Measurements from ENCODE around the gene TRA2A.
"Not testable (repeated sequence)": the region's sequence is repeated elsewhere in the genome, so short reads cannot be mapped to it uniquely, and the experiment has no call there.

The TRA2A gene

DNA sequence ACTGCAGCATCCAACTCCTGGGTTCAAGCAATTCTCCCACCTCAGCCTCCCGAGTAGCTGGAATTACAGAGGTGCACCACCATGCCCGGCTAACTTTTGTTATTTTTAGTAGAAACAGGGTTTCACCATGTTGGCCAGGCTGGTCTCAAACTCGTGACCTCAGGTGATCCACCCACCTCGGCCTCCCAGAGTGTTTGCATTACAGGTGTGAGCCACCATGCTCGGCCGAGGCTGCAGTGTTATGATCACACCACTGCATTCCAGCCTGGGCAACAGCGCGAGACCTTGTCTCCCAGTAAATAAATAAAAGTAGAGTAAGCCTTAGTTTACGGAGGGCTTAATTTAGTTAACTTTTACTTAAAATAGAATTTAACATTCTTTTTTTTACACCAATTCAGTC is 37.8 kb downstream of the TRA2A start:
- DNase-seq (ENCODE audit: low read depth in 2 of 2) = no peak

DNA sequence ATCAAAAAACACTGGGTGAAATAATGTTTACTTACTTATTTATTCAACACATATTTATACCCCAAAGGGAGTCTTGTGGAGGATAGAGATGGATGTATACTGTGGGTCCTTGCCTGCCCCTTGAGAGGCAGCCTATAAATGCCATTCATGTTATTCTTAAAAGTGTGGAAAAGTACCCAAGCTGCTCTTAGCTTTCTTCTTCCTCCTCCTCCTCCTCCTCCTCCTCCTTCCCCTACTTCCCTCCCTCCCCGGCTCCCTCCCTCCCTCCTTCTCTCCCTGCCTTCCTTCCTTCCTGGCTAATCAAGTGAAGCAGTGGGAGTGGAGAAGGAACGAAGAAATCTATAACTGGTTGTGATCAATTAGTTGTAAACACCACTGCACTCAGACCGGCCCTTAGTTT is 40.3 kb downstream of the TRA2A start:
- no peak for DNase-seq (ENCODE audit: low read depth in 2 of 2)

DNA sequence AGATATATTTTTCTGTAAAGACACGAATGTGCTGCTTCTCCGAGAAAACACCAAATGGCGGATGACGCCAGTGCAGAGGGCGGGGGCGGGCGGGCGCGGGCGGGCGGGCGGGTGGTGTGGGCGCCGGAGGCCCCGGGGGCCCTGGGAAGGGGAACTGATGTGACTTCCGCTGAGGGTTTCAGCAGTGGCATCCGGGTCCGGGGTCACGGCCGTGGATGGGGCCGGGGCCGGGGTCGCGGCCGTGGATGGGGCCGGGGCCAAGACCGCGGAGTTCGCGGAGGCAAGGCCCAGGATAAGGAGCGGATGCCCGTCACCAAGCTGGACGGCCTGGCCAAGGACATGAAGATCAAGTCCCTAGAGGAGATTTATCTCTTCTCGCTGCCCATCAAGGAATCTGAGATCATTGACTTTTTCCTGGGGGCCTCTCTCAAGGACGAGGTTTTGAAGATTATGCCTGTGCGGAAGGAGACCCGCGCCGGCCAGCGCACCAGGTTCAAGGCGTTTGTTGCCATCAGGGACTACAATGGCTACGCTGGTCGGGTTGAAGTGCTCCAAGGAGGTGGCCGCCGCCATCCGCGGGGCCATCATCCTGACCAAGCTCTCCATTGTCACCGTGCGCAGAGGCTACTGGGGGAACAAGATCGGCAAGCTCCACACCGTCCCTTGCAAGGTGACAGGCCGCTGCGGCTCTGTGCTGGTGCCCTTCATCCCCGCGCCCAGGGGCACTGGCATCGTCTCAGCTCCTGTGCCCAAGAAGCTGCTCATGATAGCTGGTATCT is 41.2 kb downstream of the TRA2A start:
- DNase-seq (ENCODE audit: low read depth in 2 of 2) = no peak

DNA sequence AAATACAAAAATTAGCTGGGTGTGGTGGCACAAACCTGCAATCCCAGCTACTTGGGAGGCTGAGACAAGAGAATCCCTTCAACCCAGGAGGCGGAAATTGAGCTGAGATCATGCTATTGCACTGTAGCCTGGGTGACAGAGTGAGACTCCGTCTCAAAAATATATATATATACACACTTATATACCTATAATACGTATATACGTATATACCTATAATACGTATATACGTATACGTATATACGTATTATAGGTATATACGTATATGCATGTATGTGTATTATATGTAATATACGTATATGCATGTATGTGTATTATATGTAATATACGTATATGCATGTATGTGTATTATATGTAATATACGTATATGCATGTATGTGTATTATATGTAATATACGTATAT is 43.1 kb downstream of the TRA2A start:
- not testable (repeated sequence) for DNase-seq (ENCODE audit: low read depth in 2 of 2)

DNA sequence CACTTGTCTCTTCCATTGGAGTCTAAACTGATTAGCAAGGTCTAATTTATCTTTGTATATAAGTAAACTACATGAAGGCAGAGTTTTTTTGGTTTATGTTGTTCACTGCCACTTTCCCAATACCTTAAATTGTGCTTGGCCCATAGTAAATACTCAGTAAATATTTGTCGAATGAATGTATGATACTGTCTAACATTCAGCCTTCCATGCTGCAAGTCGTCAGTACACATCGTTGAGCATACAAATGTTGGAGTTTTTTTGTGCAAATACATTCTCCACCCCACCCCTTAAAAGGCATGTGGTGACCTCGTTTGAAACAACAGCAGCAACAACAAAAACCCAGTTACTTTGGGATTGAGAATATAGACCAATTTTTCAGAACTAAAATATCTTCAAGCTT is 44.1 kb downstream of the TRA2A start:
- DNase-seq (ENCODE audit: low read depth in 2 of 2) = no peak

DNA sequence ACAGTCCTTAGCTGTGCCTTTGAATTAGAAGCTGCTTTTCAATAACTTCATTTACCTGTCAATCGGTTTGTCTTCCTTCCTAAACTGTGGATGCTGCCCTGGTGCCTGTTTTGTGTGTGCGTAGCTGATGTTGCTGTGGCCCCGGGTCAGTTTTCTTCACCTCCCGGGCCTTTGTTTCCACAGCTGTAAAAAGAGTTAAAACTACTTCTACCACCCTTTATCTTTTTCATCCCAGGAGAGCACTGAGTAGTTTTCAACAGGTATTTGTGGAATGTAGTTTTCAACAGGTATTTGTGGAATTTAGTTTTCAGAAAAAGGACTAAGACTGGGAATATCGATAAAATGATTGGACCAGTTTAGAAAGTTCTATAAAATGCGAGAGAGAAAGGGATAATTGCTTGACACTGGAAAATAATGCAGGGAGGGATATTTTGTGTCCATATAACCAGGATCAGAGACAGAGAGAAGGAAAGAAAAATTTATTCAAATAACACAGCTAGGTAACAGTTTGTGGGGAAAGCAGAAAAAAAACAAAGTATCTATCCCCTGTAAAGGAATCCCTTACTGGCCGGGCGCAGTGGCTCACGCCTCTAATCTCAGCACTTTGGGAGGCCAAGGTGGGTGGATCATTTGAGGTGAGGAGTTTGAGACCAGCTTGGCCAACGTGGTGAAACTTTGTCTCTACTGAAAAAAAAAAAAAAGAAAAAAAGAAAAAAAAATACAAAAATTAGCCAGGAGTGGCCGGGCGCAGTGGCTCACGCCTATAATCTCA is 45.6 kb downstream of the TRA2A start:
- DNase-seq (ENCODE audit: low read depth in 2 of 2) = no peak

DNA sequence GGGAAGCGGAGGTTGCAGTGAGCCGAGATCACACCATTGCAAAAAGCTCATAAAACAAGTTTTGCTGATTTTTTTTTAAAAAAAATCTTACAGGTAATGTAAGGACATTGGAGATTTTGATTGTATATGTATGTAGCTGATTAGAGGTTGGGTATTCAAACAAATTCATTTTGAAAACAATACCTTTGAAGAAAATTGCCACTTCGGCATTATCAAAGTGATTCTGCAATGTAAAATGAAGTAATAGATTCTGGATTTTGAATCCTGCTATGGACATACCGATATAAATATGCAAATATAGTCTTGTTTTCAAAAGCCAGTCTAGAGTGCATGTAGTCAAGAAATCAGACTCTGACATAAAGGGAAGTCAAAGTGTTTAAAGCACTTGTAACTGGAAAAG is 49.1 kb downstream of the TRA2A start:
- DNase-seq (ENCODE audit: low read depth in 2 of 2) = no peak

DNA sequence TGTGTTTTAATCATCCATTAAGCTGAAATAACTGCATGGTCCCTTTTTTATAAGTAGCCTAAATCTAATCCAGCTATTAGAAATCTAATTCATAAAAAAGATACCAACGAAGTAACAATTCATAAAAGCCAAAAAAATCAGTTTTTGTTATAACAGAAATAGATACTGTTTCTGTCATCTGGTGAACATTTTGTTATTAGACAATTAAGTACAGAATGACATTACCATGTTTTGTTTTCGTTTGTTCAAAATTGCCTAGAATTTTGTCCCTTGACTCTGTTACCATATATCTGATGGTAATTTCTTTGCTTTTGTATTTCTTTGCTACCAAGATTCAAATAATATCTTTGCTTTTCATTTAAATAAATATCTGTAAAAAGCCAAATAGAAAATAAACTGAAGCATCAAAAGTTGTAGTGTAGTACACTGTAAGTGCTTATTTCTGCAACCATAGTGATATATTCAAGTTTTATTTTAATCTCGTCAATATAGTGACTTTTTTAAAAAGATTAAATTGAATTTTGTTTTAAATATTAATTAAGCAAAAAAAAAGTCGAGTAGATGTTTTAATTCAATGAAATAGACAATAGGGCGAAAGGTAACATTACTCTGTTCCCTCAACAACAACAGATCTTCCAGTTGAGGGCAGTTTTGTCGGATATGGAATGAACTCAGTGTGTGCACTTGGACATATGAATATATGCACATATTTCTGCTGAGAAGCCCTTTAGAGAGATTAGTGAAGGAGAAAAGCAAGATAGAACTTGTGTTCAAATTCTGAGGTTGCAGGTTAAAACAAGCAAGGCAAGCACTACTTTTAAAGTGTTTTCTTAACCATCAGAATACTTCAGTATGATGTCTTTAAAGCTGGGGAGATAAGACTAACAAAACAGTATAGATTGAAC is 53.6 kb downstream of the TRA2A start:
- DNase-seq (ENCODE audit: low read depth in 2 of 2) = no peak

DNA sequence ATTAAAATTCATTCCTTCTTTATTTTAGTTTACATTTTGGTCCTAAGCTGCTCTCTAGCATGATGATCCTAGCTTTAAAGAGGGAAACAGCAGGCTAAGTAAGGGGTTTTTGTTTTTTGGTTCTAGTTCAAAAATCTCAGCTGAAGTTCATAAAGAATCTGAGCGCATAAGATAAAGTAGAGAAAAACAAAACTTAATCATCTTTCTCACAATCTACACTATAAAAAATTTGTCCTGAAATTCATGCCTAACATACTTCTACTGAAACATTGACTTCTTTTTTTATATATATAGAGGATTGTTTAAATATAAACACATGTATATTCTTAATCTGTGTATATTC is 54.7 kb downstream of the TRA2A start:
- DNase-seq (ENCODE audit: low read depth in 2 of 2) = no peak

DNA sequence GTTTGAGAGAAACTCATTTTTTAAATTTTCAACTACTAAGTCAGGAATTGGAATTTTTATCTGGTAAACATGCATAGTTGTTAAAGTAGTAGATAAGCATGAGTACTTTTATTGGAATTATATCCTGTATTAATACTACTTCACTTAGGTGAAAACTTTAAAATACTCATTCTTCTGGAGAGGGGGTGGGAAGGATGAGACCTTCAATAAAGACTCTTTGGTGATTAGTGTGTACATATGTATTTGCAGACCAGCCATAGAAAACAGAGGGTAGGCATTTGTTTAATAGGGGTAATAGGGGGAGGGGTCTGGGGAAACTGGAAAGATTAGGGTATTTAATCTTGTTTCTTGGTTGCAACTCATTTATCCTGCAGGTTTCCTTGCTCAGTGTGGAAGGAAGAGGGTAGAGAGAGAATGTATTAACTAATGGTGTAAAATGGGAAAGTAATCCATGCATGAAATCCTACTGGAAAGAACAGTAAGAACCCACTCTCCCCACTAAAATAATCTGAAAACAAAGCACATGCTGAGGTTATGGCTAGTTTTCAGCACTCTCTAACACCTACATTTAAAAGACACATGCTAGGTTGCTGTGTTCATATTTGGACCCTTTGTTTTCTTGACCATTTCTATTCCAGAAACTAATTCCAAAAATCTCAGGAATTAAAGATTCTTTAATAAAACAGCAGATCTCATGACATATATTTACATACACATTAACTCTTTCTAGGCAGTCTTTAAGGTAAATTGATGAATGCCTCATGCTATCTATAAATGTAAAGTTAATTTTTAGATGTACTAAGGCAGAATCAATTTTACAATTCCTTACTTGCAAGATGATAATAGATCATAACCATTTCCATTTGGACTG is 55.3 kb downstream of the TRA2A start:
- no peak for DNase-seq (ENCODE audit: low read depth in 2 of 2)

DNA sequence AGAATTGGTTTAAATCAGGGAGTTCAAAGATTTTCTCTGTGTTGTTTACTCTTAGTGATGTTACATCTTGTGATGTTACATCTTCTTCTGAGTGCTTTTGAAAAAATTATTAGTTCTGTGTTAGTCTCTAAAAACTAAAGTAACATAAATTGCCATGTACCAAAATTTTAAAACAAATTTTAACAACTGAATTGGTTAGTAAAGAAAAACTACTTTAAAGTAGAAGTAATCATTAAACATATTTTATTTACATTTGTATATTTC is 56.3 kb downstream of the TRA2A start:
- DNase-seq (ENCODE audit: low read depth in 2 of 2) = no peak

DNA sequence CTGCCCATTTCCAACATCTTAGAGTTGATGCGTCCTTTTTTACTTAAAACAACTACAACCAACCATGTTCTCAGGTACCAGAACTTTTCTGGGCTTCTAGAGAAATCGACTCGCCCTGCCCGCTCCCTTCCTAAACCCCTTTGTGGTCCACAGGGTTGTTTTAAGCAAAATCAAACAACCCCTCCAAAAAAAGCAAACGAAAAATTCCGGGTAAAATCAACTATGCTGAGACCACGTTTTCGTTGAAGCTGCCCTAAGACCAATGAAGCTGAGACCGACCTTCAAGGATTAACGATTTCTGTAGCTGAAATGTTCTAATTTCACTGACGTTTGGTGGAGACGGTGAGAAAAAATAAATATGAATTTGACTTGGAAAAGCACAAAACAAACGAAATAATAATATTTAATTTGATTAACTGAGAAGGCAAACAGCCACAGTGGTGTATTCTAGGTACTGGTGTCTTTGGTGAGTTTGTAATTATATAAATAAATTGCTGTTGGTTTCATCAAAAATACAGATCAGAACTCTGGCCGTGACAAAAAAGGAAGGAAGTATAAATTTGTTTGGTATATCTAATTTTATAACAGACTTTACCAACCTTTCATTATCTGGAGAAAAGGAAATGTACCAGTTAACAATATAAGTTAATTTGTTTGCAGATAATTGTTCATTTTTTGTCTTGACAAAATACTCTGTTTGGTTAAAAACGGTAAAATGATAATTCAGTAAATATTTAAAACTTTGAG is 56.8 kb downstream of the TRA2A start:
- no peak for DNase-seq (ENCODE audit: low read depth in 2 of 2)

DNA sequence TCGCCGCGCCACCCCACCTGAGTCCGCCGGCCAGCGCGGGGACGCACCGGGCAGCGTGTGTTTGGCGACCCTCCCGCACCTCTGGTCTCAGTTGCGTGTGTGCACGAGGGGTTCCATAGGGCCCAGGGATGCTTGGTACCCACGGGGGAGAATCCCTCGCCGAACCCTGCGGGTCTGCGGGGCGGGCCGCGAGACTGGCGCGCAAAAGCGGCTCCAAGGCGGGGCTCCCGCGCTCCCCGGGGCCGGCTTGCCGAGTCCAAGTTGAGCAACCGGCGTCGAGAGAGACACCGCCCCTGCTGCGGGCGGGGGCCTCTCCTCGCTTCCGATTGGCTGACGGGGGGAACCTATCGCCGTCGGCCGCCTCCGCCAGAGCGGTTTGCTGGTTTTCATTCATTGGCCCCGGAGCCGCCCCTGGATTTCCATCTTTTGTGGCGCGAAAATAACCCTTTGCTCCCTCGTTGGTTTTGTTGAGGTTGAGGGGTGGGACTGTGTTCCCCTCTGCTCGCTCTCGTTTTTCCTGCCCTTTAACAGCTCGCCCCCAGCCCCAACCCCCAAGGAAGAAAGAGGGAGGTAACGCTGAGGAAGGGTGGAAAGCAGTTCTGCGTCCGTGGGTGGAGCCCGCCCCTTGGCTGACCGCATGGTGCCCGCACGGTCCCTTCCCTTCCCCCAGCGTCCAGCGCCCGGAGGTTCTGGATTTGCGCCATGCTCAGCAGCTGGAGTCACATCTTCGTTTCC is 57.5 kb downstream of the TRA2A start:
- no peak for DNase-seq (ENCODE audit: low read depth in 2 of 2)

DNA sequence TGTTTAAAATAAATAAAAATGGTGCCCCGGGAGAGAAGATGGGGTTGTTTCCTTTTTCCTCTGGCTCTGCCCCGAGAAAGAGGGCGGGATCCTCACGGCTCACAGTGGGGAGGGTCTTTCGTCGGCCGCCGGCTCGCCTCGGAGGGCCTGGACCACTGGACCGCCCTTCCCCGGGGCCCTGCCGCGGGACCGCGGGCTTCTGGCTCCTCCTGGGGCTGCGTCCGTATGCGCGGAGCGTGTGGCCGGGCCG is 58.0 kb downstream of the TRA2A start:
- no peak for DNase-seq (ENCODE audit: low read depth in 2 of 2)

DNA sequence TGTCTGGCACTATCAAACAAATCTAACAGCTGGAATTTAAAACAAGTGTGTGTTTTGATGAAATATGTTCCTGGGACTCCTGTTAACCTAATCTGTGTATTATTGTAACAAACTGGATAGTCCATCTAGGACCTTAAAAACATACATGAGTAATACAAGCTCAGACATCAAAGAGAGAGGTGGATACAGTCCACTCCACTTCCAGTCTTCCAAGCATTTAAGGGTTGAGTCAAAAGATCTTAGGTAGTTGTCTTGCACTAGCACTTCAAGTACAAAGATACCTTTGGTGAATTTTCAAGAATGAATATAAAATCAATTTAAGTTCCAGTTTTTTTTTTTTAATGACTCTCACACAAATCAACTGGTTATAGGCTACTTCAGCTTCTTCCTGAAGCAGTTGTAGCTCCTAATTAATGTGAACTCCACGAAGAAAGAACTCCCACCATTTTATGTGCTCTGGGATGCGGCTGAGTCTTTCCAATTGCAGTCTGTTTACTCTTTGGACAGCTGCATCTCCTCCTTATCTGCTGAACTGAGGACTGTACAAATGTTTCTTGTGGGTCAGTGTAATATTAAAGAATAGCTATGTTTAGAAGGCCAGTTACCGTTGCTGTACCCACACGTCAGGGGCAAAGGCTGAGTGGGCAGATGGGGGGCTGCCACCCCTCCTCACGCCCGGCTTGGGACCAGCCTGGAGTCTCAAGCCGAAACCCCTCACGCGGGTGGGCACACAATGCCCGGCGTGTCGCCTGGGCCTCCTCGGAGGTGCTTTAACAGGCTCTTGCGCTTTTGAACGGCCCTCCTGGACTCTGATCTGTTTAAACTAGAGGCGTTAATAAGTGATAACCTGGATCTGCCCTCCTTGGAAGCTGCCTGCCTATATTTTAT is 58.6 kb downstream of the TRA2A start:
- no peak for DNase-seq (ENCODE audit: low read depth in 2 of 2)

DNA sequence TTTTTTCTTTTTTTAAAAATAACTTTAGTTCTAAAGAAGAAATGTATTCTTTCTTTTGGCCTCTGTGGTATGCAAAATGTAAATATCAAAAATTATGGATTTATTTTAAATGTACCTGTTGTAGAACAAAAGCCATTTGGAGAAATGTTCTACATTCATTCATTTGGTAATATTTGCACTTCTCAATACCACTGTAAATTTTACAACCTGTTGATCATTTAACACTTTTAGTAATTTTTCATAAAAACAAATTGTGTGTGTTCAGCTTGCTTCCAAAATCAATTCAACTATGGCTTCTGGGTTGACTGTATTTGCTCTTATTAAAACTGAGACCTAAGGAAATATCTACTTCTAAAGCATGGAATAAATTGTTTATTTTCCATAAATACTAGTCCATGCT is 59.2 kb downstream of the TRA2A start:
- DNase-seq (ENCODE audit: low read depth in 2 of 2) = no peak

DNA sequence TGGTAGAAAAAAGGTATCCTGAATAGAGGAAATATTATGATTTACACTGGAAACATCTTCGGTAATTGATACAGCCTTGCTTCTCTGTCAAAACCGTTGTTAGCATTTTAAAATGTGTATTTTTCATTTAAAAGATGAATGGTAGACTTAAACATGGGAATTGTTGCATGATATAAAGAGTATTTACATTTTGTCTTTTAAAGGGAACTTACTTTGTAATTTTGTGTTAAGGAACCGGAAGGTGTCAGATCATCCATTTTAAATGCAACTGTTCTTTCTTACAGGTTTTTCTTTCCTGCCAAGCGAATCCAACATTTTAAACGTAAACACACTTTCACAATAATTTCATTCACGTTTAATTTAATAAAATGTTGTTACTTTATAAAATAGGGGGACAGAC is 59.7 kb downstream of the TRA2A start:
- DNase-seq (ENCODE audit: low read depth in 2 of 2) = no peak

DNA sequence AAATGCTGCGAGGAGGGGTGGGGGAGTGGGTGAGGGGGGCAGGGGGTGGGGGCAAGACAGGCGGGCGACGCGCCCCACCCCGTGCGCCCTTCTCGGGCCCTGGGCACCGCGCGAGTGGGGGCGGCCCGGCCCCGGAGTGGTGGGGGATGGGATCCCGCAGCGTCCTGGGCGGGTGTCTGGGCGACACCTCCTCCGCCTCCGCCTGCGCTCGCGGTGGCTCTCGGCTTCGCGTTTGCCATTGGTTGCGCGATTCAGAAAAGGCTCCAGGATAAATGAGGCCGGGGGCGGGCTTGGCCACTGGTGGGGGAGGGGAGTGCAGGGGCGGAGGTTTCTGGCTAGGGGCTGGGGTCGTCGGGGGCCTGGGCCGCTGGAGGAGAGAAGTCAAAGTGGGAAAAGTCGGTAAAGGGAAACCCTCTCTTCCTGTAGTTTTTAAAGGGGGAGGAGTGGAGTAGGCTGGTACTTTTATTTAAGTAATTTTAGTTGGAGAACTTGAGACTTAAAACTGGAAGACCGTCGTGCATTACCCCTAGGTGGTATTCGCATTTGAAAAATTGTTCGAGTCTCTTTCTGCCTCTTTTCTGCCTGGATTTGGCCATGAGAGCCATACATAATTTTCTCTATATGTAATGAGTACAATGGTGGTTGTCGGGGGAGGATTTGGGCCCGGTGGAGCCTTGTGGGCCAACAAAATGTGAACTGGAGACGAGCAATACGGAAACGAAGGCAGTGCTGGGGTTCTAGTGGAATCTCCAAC is 60.5 kb downstream of the TRA2A start:
- DNase-seq (ENCODE audit: low read depth in 2 of 2) = no peak
